SK-N-SH (cell line): ENCODE measurements around the gene LCORL.

ENCODE experiments used
- CTCF ChIP-seq: fragments of 200-600 bp; sonication (generic); IDR thresholded peaks from 2 replicates; pipeline ENCODE4 v1.6.1; 2017; ENCODE audit warnings: antibody characterized with exemption, mild to moderate bottlenecking, moderate library complexity
- RFX5 ChIP-seq: IDR thresholded peaks from 2 replicates; pipeline ENCODE4 v1.6.1; 2012; ENCODE audit warnings: mild to moderate bottlenecking, improper control_type of control experiment, low read length

- TF ChIP-seq CTCF: no peak
- no peak for TF ChIP-seq RFX5
Observed at GRCh38 chr4:17884063-17884462, 137.5 kb downstream of the LCORL start.
